HCT116 (cell line): ENCODE measurements around the gene WIPI1. TPM values are rescaled to one million over a fixed set of nuclear protein-coding genes. Genes with fewer than 3 reads are reported as not detected.

ENCODE experiments used
- ATAC-seq: fragments of 200-7000 bp; cut with Tn5 transposase; 2 replicates; pipeline ENCODE4 v1.9.1; 2020; ENCODE audit warnings: mild to moderate bottlenecking, moderate library complexity
- BruUV-seq: library from RNA; stranded (reverse); fragments of 400-500 nt; replicated peaks from 2 replicates; lab custom pipeline; 2021; lab: Mats Ljungman, UMichigan
- CTCF ChIA-PET: fragments of 300-600 bp; sonication (Branson Sonifier 250); formaldehyde crosslinking; loops from one replicate; lab custom pipeline; 2021; ENCODE audit warnings: antibody characterized with exemption; lab: Charles Lee
- POLR2A ChIA-PET: fragments of 300-600, 350-600 bp; sonication (Branson Sonifier 250); formaldehyde crosslinking; loops from one replicate; lab custom pipeline; 2021; ENCODE audit warnings: antibody characterized with exemption; lab: Charles Lee
- RAD21 ChIA-PET, 2 experiments: fragments of 300-600 bp; sonication (Branson Sonifier 250); formaldehyde crosslinking; loops; one replicate each; lab custom pipeline; 2023; ENCODE audit warnings: low total read pairs in 2 of 2; ENCODE audit not compliant: uncharacterized antibody in 2 of 2, unreplicated experiment in 2 of 2, low non-redundant PET in 1 of 2; lab: Charles Lee
- DNase-seq: peaks from one replicate; pipeline ENCODE4 v3.0.0-alpha.2; 2010; ENCODE audit warnings: low read depth, low spot score
- H2AFZ ChIP-seq: fragments of 200-600 bp; shearing (Covaris generic), sonication (generic); 2 replicates; pipeline ENCODE4 v1.6.1; 2017; ENCODE audit warnings: low read depth, mixed run types, mixed read lengths, antibody characterized with exemption, low read length; ENCODE audit not compliant: poor library complexity, severe bottlenecking
- H3K27ac ChIP-seq: 2 replicates; pipeline ENCODE4 v1.5.1; 2012; ENCODE audit warnings: low read depth, low read length
- H3K27me3 ChIP-seq: fragments of 200-600 bp; sonication (generic); 2 replicates; pipeline ENCODE4 v1.6.1; 2016; ENCODE audit warnings: mixed run types, low read length, mixed read lengths; ENCODE audit not compliant: insufficient read depth
- H3K36me3 ChIP-seq, 2 experiments: fragments of 200-500 bp in 1 of 2; fragments of 200-600 bp in 1 of 2; sonication (Bioruptor generic) in 1 of 2; sonication (generic) in 1 of 2; 2 replicates each; pipeline versions ENCODE4 v1.5.1 to v1.6.1; 2014 to 2016; ENCODE audit warnings: low read length in 2 of 2, inconsistent platforms in 1 of 2, mixed read lengths in 1 of 2, mixed run types in 1 of 2; ENCODE audit not compliant: insufficient read depth in 2 of 2, control insufficient read depth in 1 of 2
- H3K4me1 ChIP-seq, 2 experiments: fragments of 200-600 bp in 1 of 2; sonication (generic) in 1 of 2; 2 replicates each; pipeline versions ENCODE4 v1.5.1 to v1.6.1; 2012 to 2017; ENCODE audit warnings: low read length in 2 of 2, inconsistent platforms in 1 of 2, mild to moderate bottlenecking in 1 of 2, mixed read lengths in 1 of 2, mixed run types in 1 of 2, moderate library complexity in 1 of 2; ENCODE audit not compliant: insufficient read depth in 2 of 2, control insufficient read depth in 1 of 2
- H3K4me2 ChIP-seq: fragments of 200-600 bp; sonication (generic); 2 replicates; pipeline ENCODE4 v1.6.1; 2017; ENCODE audit warnings: mixed run types, low read length, mixed read lengths
- H3K4me3 ChIP-seq, 2 experiments: fragments of 200-600 bp in 1 of 2; sonication (generic) in 1 of 2; replicated peaks in 1 of 2; 2 replicates each; pipeline ENCODE4 v1.5.1; 2011 to 2016; ENCODE audit warnings: low read length in 2 of 2, control low read depth in 1 of 2, low read depth in 1 of 2, mild to moderate bottlenecking in 1 of 2, mixed read lengths in 1 of 2, mixed run types in 1 of 2
- H3K79me2 ChIP-seq: fragments of 200-600 bp; sonication (generic); 2 replicates; pipeline ENCODE4 v1.6.1; 2017; ENCODE audit warnings: mild to moderate bottlenecking, mixed run types, low read length, moderate library complexity, mixed read lengths; ENCODE audit not compliant: insufficient read depth
- H3K9ac ChIP-seq: fragments of 200-600 bp; sonication (generic); 2 replicates; pipeline ENCODE4 v1.6.1; 2016; ENCODE audit warnings: low read length, mixed read lengths
- H3K9me2 ChIP-seq: fragments of 200-600 bp; sonication (generic), shearing (Covaris generic); 2 replicates; pipeline ENCODE4 v1.6.1; 2017; ENCODE audit warnings: mixed run types, mild to moderate bottlenecking, moderate library complexity; ENCODE audit not compliant: insufficient read depth
- H3K9me3 ChIP-seq, 2 experiments: fragments of 200-500 bp in 1 of 2; fragments of 200-600 bp in 1 of 2; sonication (Bioruptor generic) in 1 of 2; sonication (generic) in 1 of 2; 2 replicates each; pipeline ENCODE4 v1.6.1; 2014 to 2017; ENCODE audit warnings: low read length in 2 of 2, mixed read lengths in 2 of 2, inconsistent platforms in 1 of 2, low read depth in 1 of 2, mild to moderate bottlenecking in 1 of 2, mixed run types in 1 of 2, moderate library complexity in 1 of 2; ENCODE audit not compliant: control insufficient read depth in 1 of 2, insufficient read depth in 1 of 2
- H4K20me1 ChIP-seq: fragments of 200-600 bp; sonication (generic), shearing (Covaris generic); 2 replicates; pipeline ENCODE4 v1.6.1; 2017; ENCODE audit warnings: mixed run types, mild to moderate bottlenecking, moderate library complexity; ENCODE audit not compliant: insufficient read depth
- CBX3 ChIP-seq: IDR thresholded peaks from 2 replicates; pipeline ENCODE4 v1.6.1; 2012; ENCODE audit warnings: low read depth
- CEBPB ChIP-seq: IDR thresholded peaks from 2 replicates; pipeline ENCODE4 v1.6.1; 2012; ENCODE audit warnings: low read depth
- EGR1 ChIP-seq: IDR thresholded peaks from 2 replicates; pipeline ENCODE4 v1.6.1; 2012; ENCODE audit warnings: low read depth
- EZH2 ChIP-seq: fragments of 200-600 bp; sonication (generic); IDR thresholded peaks from 2 replicates; pipeline ENCODE4 v1.6.1; 2017; ENCODE audit warnings: antibody characterized with exemption, mixed run types
- EZH2phosphoT487 ChIP-seq: fragments of 200-600 bp; IDR thresholded peaks from 2 replicates; pipeline ENCODE4 v1.6.1; 2018; ENCODE audit warnings: antibody characterized with exemption, borderline replicate concordance
- FOSL1 ChIP-seq: IDR thresholded peaks from 2 replicates; pipeline ENCODE4 v1.6.1; 2012; ENCODE audit warnings: low read depth
- JUND ChIP-seq: IDR thresholded peaks from 2 replicates; pipeline ENCODE4 v1.6.1; 2012
- POLR2A ChIP-seq: IDR thresholded peaks from 2 replicates; pipeline ENCODE4 v1.7.0; 2011; ENCODE audit warnings: borderline replicate concordance; ENCODE audit not compliant: insufficient read depth, insufficient read length; ENCODE audit errors: extremely low read depth
- POLR2AphosphoS5 ChIP-seq: IDR thresholded peaks from 2 replicates; pipeline ENCODE4 v1.6.1; 2011; ENCODE audit warnings: mild to moderate bottlenecking, low read depth, low read length, moderate library complexity
- RAD21 ChIP-seq: IDR thresholded peaks from 2 replicates; pipeline ENCODE4 v1.6.1; 2012; ENCODE audit warnings: low read depth, mild to moderate bottlenecking
- SIN3A ChIP-seq: IDR thresholded peaks from 2 replicates; pipeline ENCODE4 v1.6.1; 2012; ENCODE audit warnings: low read depth
- SP1 ChIP-seq: IDR thresholded peaks from 2 replicates; pipeline ENCODE4 v1.6.1; 2012; ENCODE audit warnings: low read depth
- SRF ChIP-seq: IDR thresholded peaks from 2 replicates; pipeline ENCODE4 v1.6.1; 2012; ENCODE audit warnings: low read depth
- TCF7L2 ChIP-seq: IDR thresholded peaks from 2 replicates; pipeline ENCODE4 v1.7.0; 2011; ENCODE audit warnings: borderline replicate concordance, inconsistent platforms; ENCODE audit not compliant: insufficient read depth, insufficient read length; ENCODE audit errors: extremely low read depth
- YY1 ChIP-seq: IDR thresholded peaks from 2 replicates; pipeline ENCODE4 v1.6.1; 2011; ENCODE audit warnings: low read length, low read depth, moderate library complexity, mild to moderate bottlenecking; ENCODE audit not compliant: insufficient replicate concordance; ENCODE audit errors: extremely low read depth
- intact Hi-C: fragments of 100-400 bp; cut with micrococcal nuclease; formaldehyde crosslinking; loops from 2 replicates; pipeline ENCODE4 v1.10.0; 2022
- total RNA-seq: library from RNA; stranded (reverse); gene quantifications from one replicate; pipeline ENCODE4 v1.2.1, GENCODE V29; 2021; ENCODE audit not compliant: unreplicated experiment
- TF ChIP-seq, protein P1 (sequence below): IDR thresholded peaks from 2 replicates; pipeline ENCODE4 v1.6.1; 2012
- TF ChIP-seq, protein P2 (sequence below): IDR thresholded peaks from 2 replicates; pipeline ENCODE4 v1.6.1; 2012; ENCODE audit warnings: low read depth
- TF ChIP-seq, protein P3 (sequence below), 3 experiments: fragments of 200-600 bp in 1 of 3; sonication (generic) in 1 of 3; IDR thresholded peaks in 2 of 3; conservative IDR thresholded peaks in 1 of 3; 2 replicates each; pipeline ENCODE4 v1.5.1; 2012 to 2017; ENCODE audit warnings: low read depth in 2 of 3, low read length in 2 of 3, antibody characterized with exemption in 1 of 3, borderline replicate concordance in 1 of 3, control low read depth in 1 of 3, mild to moderate bottlenecking in 1 of 3, mixed read lengths in 1 of 3, mixed run types in 1 of 3, moderate library complexity in 1 of 3; ENCODE audit not compliant: insufficient read depth in 1 of 3
- TF ChIP-seq, protein P4 (sequence below): IDR thresholded peaks from 2 replicates; pipeline ENCODE4 v1.6.1; 2012
- TF ChIP-seq, protein P5 (sequence below): IDR thresholded peaks from 2 replicates; pipeline ENCODE4 v1.6.1; 2011; ENCODE audit warnings: mild to moderate bottlenecking, low read length, moderate library complexity; ENCODE audit not compliant: insufficient replicate concordance; ENCODE audit errors: extremely low read depth

The WIPI1 gene
- total RNA-seq, 1 experiment from 2014 or later, result 21.5 TPM

DNA sequence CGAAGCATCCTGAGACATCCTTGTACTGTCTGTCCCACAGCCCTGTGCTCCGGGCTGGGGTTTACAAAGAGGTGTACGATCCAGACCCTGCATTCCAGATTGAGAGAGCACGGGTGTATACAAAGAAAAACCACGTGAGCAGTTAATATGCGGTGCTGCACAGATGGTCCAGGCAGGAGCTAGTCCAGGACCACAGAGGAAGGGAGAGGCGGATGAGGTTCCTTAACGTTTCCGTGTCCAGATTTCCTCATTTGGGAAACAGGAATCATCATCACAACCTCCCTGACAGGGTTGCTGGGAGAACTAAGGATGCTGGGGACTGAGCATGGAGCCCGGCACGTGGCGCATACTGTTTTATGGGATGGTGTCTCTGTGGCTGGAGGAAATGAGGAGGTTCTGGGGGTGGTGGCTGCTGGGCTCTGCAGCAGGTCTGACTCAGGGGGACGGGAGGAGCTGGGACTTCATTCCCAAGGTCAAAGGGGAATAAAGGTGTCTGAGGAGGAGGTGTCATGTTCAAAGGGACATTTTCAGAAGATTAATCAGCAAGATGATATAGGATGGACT is 26.2 kb downstream of the WIPI1 start:
- Histone ChIP-seq H3K4me3 (no peak overlapping the region), H3K4me2 (no peak overlapping the region), H3K4me1 (peaks cover 14 to 15% of the 10 kb centered on the region in 2 experiments), H2AFZ (no peak overlapping the region), H3K27ac (no peak overlapping the region; the same call in 1 of the 2 replicates), H3K27me3 (no peaks in the 10 kb centered on the region), H3K79me2 (no peaks in the 10 kb centered on the region), H4K20me1 (no peaks in the 10 kb centered on the region), H3K36me3 (no peaks in the 10 kb centered on the region), H3K9me3 (no peaks in the 10 kb centered on the region), H3K9me2 (no peaks in the 10 kb centered on the region), H3K9ac (no peak overlapping the region)
- RAD21 ChIA-PET, result interaction anchor here in 1 of 2 experiments (1.0 kb wide), 1 partner anchor 26 kb away, joined by 3 read pairs; the partner anchor contains the start of gene WIPI1
- TF ChIP-seq SRF (no peak), RAD21 (no peak), EZH2 (no peak), POLR2AphosphoS5 (no peak), POLR2A (no peak), EZH2phosphoT487 (no peak), TCF7L2 (no peak), CEBPB (no peak), EGR1 (no peak), JUND (no peak), FOSL1 (no peak), SP1 (no peak), YY1 (no peak), CBX3 (no peak), SIN3A (no peak)
- TF ChIP-seq, protein P1, sequence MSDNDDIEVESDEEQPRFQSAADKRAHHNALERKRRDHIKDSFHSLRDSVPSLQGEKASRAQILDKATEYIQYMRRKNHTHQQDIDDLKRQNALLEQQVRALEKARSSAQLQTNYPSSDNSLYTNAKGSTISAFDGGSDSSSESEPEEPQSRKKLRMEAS, result no peak
- TF ChIP-seq, protein P2, sequence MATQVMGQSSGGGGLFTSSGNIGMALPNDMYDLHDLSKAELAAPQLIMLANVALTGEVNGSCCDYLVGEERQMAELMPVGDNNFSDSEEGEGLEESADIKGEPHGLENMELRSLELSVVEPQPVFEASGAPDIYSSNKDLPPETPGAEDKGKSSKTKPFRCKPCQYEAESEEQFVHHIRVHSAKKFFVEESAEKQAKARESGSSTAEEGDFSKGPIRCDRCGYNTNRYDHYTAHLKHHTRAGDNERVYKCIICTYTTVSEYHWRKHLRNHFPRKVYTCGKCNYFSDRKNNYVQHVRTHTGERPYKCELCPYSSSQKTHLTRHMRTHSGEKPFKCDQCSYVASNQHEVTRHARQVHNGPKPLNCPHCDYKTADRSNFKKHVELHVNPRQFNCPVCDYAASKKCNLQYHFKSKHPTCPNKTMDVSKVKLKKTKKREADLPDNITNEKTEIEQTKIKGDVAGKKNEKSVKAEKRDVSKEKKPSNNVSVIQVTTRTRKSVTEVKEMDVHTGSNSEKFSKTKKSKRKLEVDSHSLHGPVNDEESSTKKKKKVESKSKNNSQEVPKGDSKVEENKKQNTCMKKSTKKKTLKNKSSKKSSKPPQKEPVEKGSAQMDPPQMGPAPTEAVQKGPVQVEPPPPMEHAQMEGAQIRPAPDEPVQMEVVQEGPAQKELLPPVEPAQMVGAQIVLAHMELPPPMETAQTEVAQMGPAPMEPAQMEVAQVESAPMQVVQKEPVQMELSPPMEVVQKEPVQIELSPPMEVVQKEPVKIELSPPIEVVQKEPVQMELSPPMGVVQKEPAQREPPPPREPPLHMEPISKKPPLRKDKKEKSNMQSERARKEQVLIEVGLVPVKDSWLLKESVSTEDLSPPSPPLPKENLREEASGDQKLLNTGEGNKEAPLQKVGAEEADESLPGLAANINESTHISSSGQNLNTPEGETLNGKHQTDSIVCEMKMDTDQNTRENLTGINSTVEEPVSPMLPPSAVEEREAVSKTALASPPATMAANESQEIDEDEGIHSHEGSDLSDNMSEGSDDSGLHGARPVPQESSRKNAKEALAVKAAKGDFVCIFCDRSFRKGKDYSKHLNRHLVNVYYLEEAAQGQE, result no peak
- TF ChIP-seq, protein P3, sequence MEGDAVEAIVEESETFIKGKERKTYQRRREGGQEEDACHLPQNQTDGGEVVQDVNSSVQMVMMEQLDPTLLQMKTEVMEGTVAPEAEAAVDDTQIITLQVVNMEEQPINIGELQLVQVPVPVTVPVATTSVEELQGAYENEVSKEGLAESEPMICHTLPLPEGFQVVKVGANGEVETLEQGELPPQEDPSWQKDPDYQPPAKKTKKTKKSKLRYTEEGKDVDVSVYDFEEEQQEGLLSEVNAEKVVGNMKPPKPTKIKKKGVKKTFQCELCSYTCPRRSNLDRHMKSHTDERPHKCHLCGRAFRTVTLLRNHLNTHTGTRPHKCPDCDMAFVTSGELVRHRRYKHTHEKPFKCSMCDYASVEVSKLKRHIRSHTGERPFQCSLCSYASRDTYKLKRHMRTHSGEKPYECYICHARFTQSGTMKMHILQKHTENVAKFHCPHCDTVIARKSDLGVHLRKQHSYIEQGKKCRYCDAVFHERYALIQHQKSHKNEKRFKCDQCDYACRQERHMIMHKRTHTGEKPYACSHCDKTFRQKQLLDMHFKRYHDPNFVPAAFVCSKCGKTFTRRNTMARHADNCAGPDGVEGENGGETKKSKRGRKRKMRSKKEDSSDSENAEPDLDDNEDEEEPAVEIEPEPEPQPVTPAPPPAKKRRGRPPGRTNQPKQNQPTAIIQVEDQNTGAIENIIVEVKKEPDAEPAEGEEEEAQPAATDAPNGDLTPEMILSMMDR (IDR thresholded peaks at IDR 0.05 in 2 of 3, conservative IDR thresholded peaks at IDR 0.05 in 1 of 3; ENCODE audit: borderline replicate concordance in 1 of 3, insufficient read depth in 1 of 3, low read depth in 2 of 3, low read length in 2 of 3), result no peak
- TF ChIP-seq, protein P4, sequence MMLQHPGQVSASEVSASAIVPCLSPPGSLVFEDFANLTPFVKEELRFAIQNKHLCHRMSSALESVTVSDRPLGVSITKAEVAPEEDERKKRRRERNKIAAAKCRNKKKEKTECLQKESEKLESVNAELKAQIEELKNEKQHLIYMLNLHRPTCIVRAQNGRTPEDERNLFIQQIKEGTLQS, result no peak
- TF ChIP-seq, protein P5, sequence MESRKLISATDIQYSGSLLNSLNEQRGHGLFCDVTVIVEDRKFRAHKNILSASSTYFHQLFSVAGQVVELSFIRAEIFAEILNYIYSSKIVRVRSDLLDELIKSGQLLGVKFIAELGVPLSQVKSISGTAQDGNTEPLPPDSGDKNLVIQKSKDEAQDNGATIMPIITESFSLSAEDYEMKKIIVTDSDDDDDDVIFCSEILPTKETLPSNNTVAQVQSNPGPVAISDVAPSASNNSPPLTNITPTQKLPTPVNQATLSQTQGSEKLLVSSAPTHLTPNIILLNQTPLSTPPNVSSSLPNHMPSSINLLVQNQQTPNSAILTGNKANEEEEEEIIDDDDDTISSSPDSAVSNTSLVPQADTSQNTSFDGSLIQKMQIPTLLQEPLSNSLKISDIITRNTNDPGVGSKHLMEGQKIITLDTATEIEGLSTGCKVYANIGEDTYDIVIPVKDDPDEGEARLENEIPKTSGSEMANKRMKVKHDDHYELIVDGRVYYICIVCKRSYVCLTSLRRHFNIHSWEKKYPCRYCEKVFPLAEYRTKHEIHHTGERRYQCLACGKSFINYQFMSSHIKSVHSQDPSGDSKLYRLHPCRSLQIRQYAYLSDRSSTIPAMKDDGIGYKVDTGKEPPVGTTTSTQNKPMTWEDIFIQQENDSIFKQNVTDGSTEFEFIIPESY, result no peak
- CTCF ChIA-PET, result interaction anchor here (1.0 to 7.4 kb wide), 8 partner anchors 10 to 258 kb away, joined by 3 to 79 read pairs (median 4); no protein-coding TSS in a partner anchor
- intact Hi-C loops, result no loop called here
- BruUV-seq, result no TSS peak
- POLR2A ChIA-PET, result no interaction called here
- no peak for DNase-seq
- ATAC-seq, result no peak
